A549 (cell line): Measurements from ENCODE around the gene SRMS.

Experiments
- CBX2 ChIP-seq: fragments of 200-600 bp; sonication (generic); IDR thresholded peaks from 2 replicates; pipeline ENCODE4 v1.6.1; 2016; ENCODE audit warnings: low read depth, mild to moderate bottlenecking, borderline replicate concordance
- CBX8 ChIP-seq: fragments of 200-600 bp; sonication (generic); IDR thresholded peaks from 2 replicates; pipeline ENCODE4 v1.6.1; 2016
- CTCF ChIP-seq: fragments of >200 bp; sonication (Bioruptor Twin); formaldehyde crosslinking; IDR thresholded peaks from 3 replicates; pipeline ENCODE4 v1.5.1; 2016
- EP300 ChIP-seq, 2 experiments: fragments of >200 bp; sonication (Bioruptor Twin); formaldehyde crosslinking; IDR thresholded peaks; 2 replicates in 1 of 2; 3 replicates in 1 of 2; pipeline ENCODE4 v1.6.1; 2016 to 2017
- RAD21 ChIP-seq, 2 experiments: fragments of >200 bp in 1 of 2; sonication (Bioruptor Twin) in 1 of 2; formaldehyde crosslinking in 1 of 2; IDR thresholded peaks in 1 of 2; conservative IDR thresholded peaks in 1 of 2; 2 replicates in 1 of 2; 3 replicates in 1 of 2; pipeline ENCODE4 v1.6.1; 2012 to 2018; ENCODE audit warnings: inconsistent platforms in 1 of 2

GRCh38 chr20:63495741-63496595 lies 51.6 kb downstream of the SRMS start:
- peak; percentile 52 to 63 for TF ChIP-seq RAD21 (conservative IDR thresholded peaks at IDR 0.05 in 1 of 2, IDR thresholded peaks at IDR 0.05 in 1 of 2)
- no peak for TF ChIP-seq EP300 (IDR thresholded peaks at IDR 0.05)
- no peak for TF ChIP-seq CBX8
- TF ChIP-seq CTCF: peak; percentile 90
- no peak for TF ChIP-seq CBX2
